ENCODE results near the gene KIF19. TPM values are rescaled to one million over a fixed set of nuclear protein-coding genes. Genes with fewer than 3 reads are reported as not detected.

KIF19 gene
- total RNA-seq, 1 donor from 2014 or later, result not detected

GRCh38 chr17:74329378-74329777 is 3.4 kb downstream of the KIF19 start:
- TF ChIP-seq CTCF (IDR thresholded peaks at IDR 0.05; ENCODE audit: insufficient read depth, low read length, poor library complexity, severe bottlenecking), result no peak
- no peak for DNase-seq (ENCODE audit: low read depth)
- no peaks in the 10 kb centered on the region for H3K36me3 ChIP-seq (ENCODE audit: control insufficient read depth, insufficient read depth, low read length)
- no peak overlapping the region for H3K4me3 ChIP-seq (ENCODE audit: low read depth, low read length)
- peaks cover 27% of the 10 kb centered on the region for H3K27me3 ChIP-seq (ENCODE audit: control insufficient read depth, insufficient read depth, low read length)

GRCh38 chr17:74330446-74330845 is 4.4 kb downstream of the KIF19 start:
- Histone ChIP-seq H3K4me3 (ENCODE audit: low read depth, low read length) (no peak overlapping the region), H3K36me3 (ENCODE audit: control insufficient read depth, insufficient read depth, low read length) (no peaks in the 10 kb centered on the region), H3K27me3 (ENCODE audit: control insufficient read depth, insufficient read depth, low read length) (peaks cover 23% of the 10 kb centered on the region)
- no peak for DNase-seq (ENCODE audit: low read depth)
- no peak for TF ChIP-seq CTCF (IDR thresholded peaks at IDR 0.05; ENCODE audit: insufficient read depth, low read length, poor library complexity, severe bottlenecking)

- DNase-seq (ENCODE audit: low read depth), result no peak
- no peak for TF ChIP-seq CTCF (IDR thresholded peaks at IDR 0.05; ENCODE audit: insufficient read depth, low read length, poor library complexity, severe bottlenecking)
- H3K36me3 ChIP-seq (ENCODE audit: control insufficient read depth, insufficient read depth, low read length), result no peaks in the 10 kb centered on the region
Measured at GRCh38 chr17:74332017-74332650, 6.1 kb downstream of the KIF19 start.

GRCh38 chr17:74332763-74333283 is 6.8 kb downstream of the KIF19 start:
- TF ChIP-seq CTCF (IDR thresholded peaks at IDR 0.05; ENCODE audit: insufficient read depth, low read length, poor library complexity, severe bottlenecking), result no peak
- Histone ChIP-seq H3K27me3 (ENCODE audit: control insufficient read depth, insufficient read depth, low read length) (peaks cover 7% of the 10 kb centered on the region), H3K4me3 (ENCODE audit: low read depth, low read length) (no peak overlapping the region), H3K36me3 (ENCODE audit: control insufficient read depth, insufficient read depth, low read length) (no peaks in the 10 kb centered on the region)
- no peak for DNase-seq (ENCODE audit: low read depth)

More at GRCh38 chr17:74332017-74332650, 6.1 kb downstream of the KIF19 start:
- no peak overlapping the region for H3K4me3 ChIP-seq (ENCODE audit: low read depth, low read length)
- H3K27me3 ChIP-seq (ENCODE audit: control insufficient read depth, insufficient read depth, low read length), result peaks cover 7% of the 10 kb centered on the region

- Histone ChIP-seq H3K27me3 (ENCODE audit: control insufficient read depth, insufficient read depth, low read length) (peaks cover 7% of the 10 kb centered on the region), H3K4me3 (ENCODE audit: low read depth, low read length) (no peak overlapping the region), H3K36me3 (ENCODE audit: control insufficient read depth, insufficient read depth, low read length) (no peaks in the 10 kb centered on the region)
- no peak for TF ChIP-seq CTCF (IDR thresholded peaks at IDR 0.05; ENCODE audit: insufficient read depth, low read length, poor library complexity, severe bottlenecking)
- DNase-seq (ENCODE audit: low read depth), result no peak
Measured at GRCh38 chr17:74334393-74335039, 8.5 kb downstream of the KIF19 start.

Data from kidney epithelial cell (primary cell).